Tibial nerve (tissue), 4 donors: Measurements from ENCODE around the gene DHX32.

Experiments used
- CTCF ChIP-seq, 5 experiments: fragments of 200-600 bp in 3 of 5; fragments of 450-650 bp in 2 of 5; sonication (generic) in 3 of 5; IDR thresholded peaks; one replicate each; pipeline ENCODE4 v1.5.1; 2016 to 2019; ENCODE audit warnings: antibody characterized with exemption in 5 of 5, mild to moderate bottlenecking in 3 of 5, moderate library complexity in 2 of 5
- EP300 ChIP-seq, 2 donors: sonication (generic); formaldehyde crosslinking; IDR thresholded peaks; one replicate each; pipeline ENCODE4 v1.6.1; 2017; ENCODE audit warnings: antibody characterized with exemption in 2 of 2, mild to moderate bottlenecking in 1 of 2
- POLR2A ChIP-seq, 2 donors: fragments of 450-650 bp; IDR thresholded peaks; one replicate each; pipeline ENCODE4 v1.6.1; 2017; ENCODE audit warnings: antibody characterized with exemption in 2 of 2, mild to moderate bottlenecking in 2 of 2, moderate library complexity in 2 of 2

- TF ChIP-seq CTCF (IDR thresholded peaks at IDR 0.05), result no peak
- no peak for TF ChIP-seq EP300 (IDR thresholded peaks at IDR 0.05)
- TF ChIP-seq POLR2A (IDR thresholded peaks at IDR 0.05), result no peak
Observed at GRCh38 chr10:125827133-125827532, 54.0 kb downstream of the DHX32 start.
